HG03575 (cell line): Measurements from ENCODE around the gene ADGB.
"Not testable (repeated sequence)": the region's sequence is repeated elsewhere in the genome, so short reads cannot be mapped to it uniquely, and the experiment has no call there.

Experiments used
- ATAC-seq: cut with Tn5 transposase; IDR thresholded peaks from one replicate; pipeline ENCODE4 v1.9.1; 2021; ENCODE audit not compliant: unreplicated experiment, insufficient number of reproducible peaks, low FRiP score; ENCODE audit errors: extremely low read depth

The ADGB gene

GRCh38 chr6:146709036-146709622 is 110.4 kb downstream of the ADGB start:
- no peak for ATAC-seq

- ATAC-seq, result no peak
Measured at GRCh38 chr6:146719387-146719786, 120.6 kb downstream of the ADGB start.

- no peak for ATAC-seq
Measured at GRCh38 chr6:146739696-146740095, 140.9 kb downstream of the ADGB start.

- no peak for ATAC-seq
Measured at GRCh38 chr6:146741609-146742008, 142.8 kb downstream of the ADGB start.

- no peak for ATAC-seq
Measured at GRCh38 chr6:146753306-146753705, 154.5 kb downstream of the ADGB start.

GRCh38 chr6:146767632-146768031 is 168.9 kb downstream of the ADGB start:
- ATAC-seq, result no peak

- ATAC-seq, result no peak
Measured at GRCh38 chr6:146768722-146769121, 169.9 kb downstream of the ADGB start.

GRCh38 chr6:146770275-146770964 is 171.6 kb downstream of the ADGB start:
- ATAC-seq, result no peak

- no peak for ATAC-seq
Measured at GRCh38 chr6:146770965-146771735, 172.4 kb downstream of the ADGB start.

- ATAC-seq, result no peak
Measured at GRCh38 chr6:146775220-146775619, 176.4 kb downstream of the ADGB start.

- ATAC-seq, result no peak
Measured at GRCh38 chr6:146781836-146782235, 183.1 kb downstream of the ADGB start.

GRCh38 chr6:146785001-146785585 is 186.3 kb downstream of the ADGB start:
- no peak for ATAC-seq

GRCh38 chr6:146787876-146788508 is 189.2 kb downstream of the ADGB start:
- ATAC-seq, result no peak

GRCh38 chr6:146790561-146791091 is 191.9 kb downstream of the ADGB start:
- no peak for ATAC-seq

GRCh38 chr6:146791930-146792329 is 193.2 kb downstream of the ADGB start:
- ATAC-seq, result no peak

- not testable (repeated sequence) for ATAC-seq
Measured at GRCh38 chr6:146793218-146793617, 194.4 kb downstream of the ADGB start.

- ATAC-seq, result no peak
Measured at GRCh38 chr6:146795479-146796133, 196.8 kb downstream of the ADGB start.

GRCh38 chr6:146803167-146803566 is 204.4 kb downstream of the ADGB start:
- not testable (repeated sequence) for ATAC-seq

- ATAC-seq, result no peak
Measured at GRCh38 chr6:146803601-146804000, 204.8 kb downstream of the ADGB start.
